B cell (primary cell): ENCODE measurements around the gene MRPL46. TPM values are rescaled to one million over a fixed set of nuclear protein-coding genes. Genes with fewer than 3 reads are reported as not detected.

ENCODE experiments used
- ATAC-seq: fragments of 200-7000 bp; cut with Tn5 transposase; one replicate; pipeline ENCODE4 v1.10.0; 2021; ENCODE audit warnings: low read depth, mild to moderate bottlenecking, moderate number of reproducible peaks, moderate library complexity
- CTCF ChIA-PET: fragments of 350-600 bp; sonication (Branson Sonifier 250); formaldehyde crosslinking; loops from one replicate; lab custom pipeline; 2021; ENCODE audit warnings: antibody characterized with exemption, inconsistent platforms; lab: Charles Lee
- POLR2A ChIA-PET: fragments of 350-600 bp; sonication (Branson Sonifier 250); formaldehyde crosslinking; loops from one replicate; lab custom pipeline; 2021; ENCODE audit warnings: antibody characterized with exemption; lab: Charles Lee
- DNase-seq: peaks from one replicate; pipeline ENCODE4 v3.0.0; 2013
- H2AFZ ChIP-seq: 2 replicates; pipeline ENCODE4 v1.6.1; 2012; ENCODE audit warnings: mild to moderate bottlenecking, low read depth, low read length; ENCODE audit not compliant: insufficient read depth, poor library complexity, severe bottlenecking
- H3K27ac ChIP-seq, 2 donors: 1 replicate in 1 of 2; 2 replicates in 1 of 2; pipeline ENCODE4 v1.5.1; 2012 to 2013; ENCODE audit warnings: low read length in 2 of 2, mild to moderate bottlenecking in 2 of 2, moderate library complexity in 1 of 2
- H3K27me3 ChIP-seq, 4 experiments: fragments of 200-600 bp in 1 of 4; sonication (generic) in 1 of 4; replicated peaks in 1 of 4; 1 replicate in 2 of 4; 2 replicates in 2 of 4; pipeline versions ENCODE4 v1.6.1 to v1.7.0; 2013 to 2016; ENCODE audit warnings: low read length in 3 of 4, mild to moderate bottlenecking in 2 of 4, mixed read lengths in 1 of 4, moderate library complexity in 1 of 4; ENCODE audit not compliant: insufficient read depth in 4 of 4, control insufficient read depth in 3 of 4; ENCODE audit errors: control extremely low read depth in 1 of 4
- H3K36me3 ChIP-seq, 2 experiments: replicated peaks in 1 of 2; 1 replicate in 1 of 2; 2 replicates in 1 of 2; pipeline versions ENCODE4 v1.6.1 to v1.7.1; 2013; ENCODE audit warnings: low read length in 1 of 2; ENCODE audit not compliant: insufficient read depth in 2 of 2, control insufficient read depth in 1 of 2; ENCODE audit errors: control extremely low read depth in 1 of 2, extremely low read depth in 1 of 2
- H3K4me1 ChIP-seq, 2 donors: fragments of 200-600 bp in 1 of 2; sonication (generic) in 1 of 2; 1 replicate in 1 of 2; 2 replicates in 1 of 2; pipeline versions ENCODE4 v1.5.1 to v1.6.1; 2013 to 2017; ENCODE audit warnings: low read length in 2 of 2; ENCODE audit not compliant: control insufficient read depth in 2 of 2, insufficient read depth in 2 of 2
- H3K4me2 ChIP-seq: replicated peaks from 2 replicates; pipeline ENCODE3; 2012; ENCODE audit warnings: mild to moderate bottlenecking, low read depth, low read length; ENCODE audit not compliant: poor library complexity, severe bottlenecking
- H3K4me3 ChIP-seq, 5 experiments: fragments of 200-600 bp in 1 of 5; sonication (generic) in 1 of 5; 1 replicate in 3 of 5; 2 replicates in 2 of 5; pipeline versions ENCODE4 v1.5.1 to v1.7.0; 2011 to 2016; ENCODE audit warnings: low read length in 4 of 5, mild to moderate bottlenecking in 4 of 5, low read depth in 2 of 5, control low read depth in 1 of 5, moderate library complexity in 1 of 5; ENCODE audit not compliant: insufficient read depth in 1 of 5; ENCODE audit errors: control extremely low read depth in 1 of 5, extremely low read depth in 1 of 5
- H3K79me2 ChIP-seq: fragments of 200-600 bp; sonication (generic); one replicate; pipeline ENCODE4 v1.6.0; 2016; ENCODE audit warnings: low read length; ENCODE audit not compliant: control insufficient read depth, insufficient read depth
- H3K9ac ChIP-seq: fragments of 200-600 bp; sonication (generic); 2 replicates; pipeline ENCODE4 v1.6.1; 2017; ENCODE audit warnings: mild to moderate bottlenecking, low read length, moderate library complexity
- H3K9me3 ChIP-seq, 3 donors: one replicate each; pipeline versions ENCODE4 v1.6.1 to v1.7.1; 2013; ENCODE audit warnings: low read length in 2 of 3; ENCODE audit not compliant: control insufficient read depth in 2 of 3, insufficient read depth in 1 of 3; ENCODE audit errors: control extremely low read depth in 1 of 3
- H4K20me1 ChIP-seq: 2 replicates; pipeline ENCODE4 v1.6.0; 2012; ENCODE audit warnings: mild to moderate bottlenecking, low read length; ENCODE audit not compliant: insufficient read depth, control insufficient read depth, poor library complexity, severe bottlenecking
- H3K27ac Mint-ChIP-seq: one replicate; pipeline ENCODE4 v1.8.0; 2021; ENCODE audit warnings: mixed read lengths
- H3K27me3 Mint-ChIP-seq: one replicate; pipeline ENCODE4 v1.8.0; 2021; ENCODE audit warnings: mixed read lengths
- H3K4me1 Mint-ChIP-seq: one replicate; pipeline ENCODE4 v1.8.0; 2021; ENCODE audit warnings: mixed read lengths
- H3K4me3 Mint-ChIP-seq: one replicate; pipeline ENCODE4 v1.8.0; 2021; ENCODE audit warnings: mixed read lengths
- H3K9me3 Mint-ChIP-seq: one replicate; pipeline ENCODE4 v1.8.0; 2022; ENCODE audit warnings: mixed read lengths; ENCODE audit not compliant: insufficient read depth
- EZH2 ChIP-seq: IDR thresholded peaks from 2 replicates; pipeline ENCODE4 v1.6.1; 2012; ENCODE audit warnings: borderline replicate concordance, low read depth, mild to moderate bottlenecking, moderate library complexity, low read length; ENCODE audit not compliant: insufficient read depth, poor library complexity, severe bottlenecking
- WGBS: methylation state at CpG from one replicate; pipeline ENCODE4 v1.1.5; 2013; ENCODE audit warnings: missing lambda C conversion rate; ENCODE audit not compliant: insufficient coverage; 5-methylcytosine and 5-hydroxymethylcytosine counted together
- intact Hi-C: fragments of 100-400 bp; cut with micrococcal nuclease; formaldehyde crosslinking; loops from one replicate; pipeline ENCODE4 v1.10.0; 2022
- polyA plus RNA-seq: library from polyadenylated mRNA; depleted of rRNA; stranded (reverse); fragments of >200 nt; gene quantifications from 2 replicates; pipeline ENCODE4 v1.2.3, GENCODE V29; 2012
- total RNA-seq, 2 donors: library from RNA; stranded (reverse); fragments of 120-200 nt in 1 of 2; gene quantifications; 1 replicate in 1 of 2; 2 replicates in 1 of 2; pipeline versions ENCODE4 v1.2.3 to v1.2.4, GENCODE V29; 2013 to 2022
- TF ChIP-seq, protein P1 (sequence below): fragments of 200-600 bp; IDR thresholded peaks from one replicate; pipeline ENCODE4 v1.8.0; 2022; ENCODE audit warnings: antibody characterized with exemption, mild to moderate bottlenecking

MRPL46 gene
- total and polyA plus RNA-seq, 2 donors (not counting 1 experiment from before 2014, with no cell fraction given): 14.3 to 24.6 TPM

DNA sequence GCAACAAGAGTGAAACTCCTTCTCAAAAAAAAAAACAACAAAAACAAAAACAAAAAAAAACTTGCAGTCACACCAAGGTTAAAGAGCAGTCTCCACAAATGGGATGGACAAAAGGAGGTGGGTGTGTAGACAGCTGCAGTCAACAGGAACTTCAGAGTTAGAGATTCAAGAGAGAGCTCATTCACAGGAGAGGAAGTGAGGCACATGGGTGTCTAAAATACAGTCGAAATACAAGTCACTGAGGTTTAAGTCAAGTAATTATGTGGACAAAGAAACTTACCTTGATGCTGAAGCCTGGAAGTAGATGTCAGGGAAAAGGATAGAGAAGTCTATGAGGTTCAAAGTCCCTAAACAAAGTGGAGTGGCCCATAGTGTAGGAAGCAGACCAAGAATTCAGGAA lies 15.1 kb upstream of the MRPL46 start:
- no peak overlapping the region for H3K9ac ChIP-seq
- H3K9me3 ChIP-seq: no peaks in the 10 kb centered on the region
- peaks cover 5% of the 10 kb centered on the region for H3K4me1 Mint-ChIP-seq
- DNase-seq (no peak), ATAC-seq (no peak)
- H3K27ac ChIP-seq: no peak overlapping the region
- H3K4me1 ChIP-seq: no peaks in the 10 kb centered on the region
- no peak overlapping the region for H3K4me3 ChIP-seq
- no peak overlapping the region for H3K27ac Mint-ChIP-seq
- H3K27me3 ChIP-seq: no peaks in the 10 kb centered on the region
- no peak overlapping the region for H3K4me3 Mint-ChIP-seq
- no peaks in the 10 kb centered on the region for H3K9me3 Mint-ChIP-seq
- TF ChIP-seq, protein P1, sequence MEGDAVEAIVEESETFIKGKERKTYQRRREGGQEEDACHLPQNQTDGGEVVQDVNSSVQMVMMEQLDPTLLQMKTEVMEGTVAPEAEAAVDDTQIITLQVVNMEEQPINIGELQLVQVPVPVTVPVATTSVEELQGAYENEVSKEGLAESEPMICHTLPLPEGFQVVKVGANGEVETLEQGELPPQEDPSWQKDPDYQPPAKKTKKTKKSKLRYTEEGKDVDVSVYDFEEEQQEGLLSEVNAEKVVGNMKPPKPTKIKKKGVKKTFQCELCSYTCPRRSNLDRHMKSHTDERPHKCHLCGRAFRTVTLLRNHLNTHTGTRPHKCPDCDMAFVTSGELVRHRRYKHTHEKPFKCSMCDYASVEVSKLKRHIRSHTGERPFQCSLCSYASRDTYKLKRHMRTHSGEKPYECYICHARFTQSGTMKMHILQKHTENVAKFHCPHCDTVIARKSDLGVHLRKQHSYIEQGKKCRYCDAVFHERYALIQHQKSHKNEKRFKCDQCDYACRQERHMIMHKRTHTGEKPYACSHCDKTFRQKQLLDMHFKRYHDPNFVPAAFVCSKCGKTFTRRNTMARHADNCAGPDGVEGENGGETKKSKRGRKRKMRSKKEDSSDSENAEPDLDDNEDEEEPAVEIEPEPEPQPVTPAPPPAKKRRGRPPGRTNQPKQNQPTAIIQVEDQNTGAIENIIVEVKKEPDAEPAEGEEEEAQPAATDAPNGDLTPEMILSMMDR: no peak
- no peak for TF ChIP-seq EZH2
- no peaks in the 10 kb centered on the region for H3K27me3 Mint-ChIP-seq
- POLR2A ChIA-PET: no interaction called here
- H3K36me3 ChIP-seq: peaks cover 0 to 12% of the 10 kb centered on the region in 2 experiments
- no peaks in the 10 kb centered on the region for H4K20me1 ChIP-seq
- intact Hi-C loops: no loop called here
- CTCF ChIA-PET: no interaction called here
- no peaks in the 10 kb centered on the region for H3K79me2 ChIP-seq
- H3K4me2 ChIP-seq: no peak overlapping the region
- H2AFZ ChIP-seq: no peak overlapping the region
- 36% methylated on average over 1 of the region's 1 CpG for WGBS

DNA sequence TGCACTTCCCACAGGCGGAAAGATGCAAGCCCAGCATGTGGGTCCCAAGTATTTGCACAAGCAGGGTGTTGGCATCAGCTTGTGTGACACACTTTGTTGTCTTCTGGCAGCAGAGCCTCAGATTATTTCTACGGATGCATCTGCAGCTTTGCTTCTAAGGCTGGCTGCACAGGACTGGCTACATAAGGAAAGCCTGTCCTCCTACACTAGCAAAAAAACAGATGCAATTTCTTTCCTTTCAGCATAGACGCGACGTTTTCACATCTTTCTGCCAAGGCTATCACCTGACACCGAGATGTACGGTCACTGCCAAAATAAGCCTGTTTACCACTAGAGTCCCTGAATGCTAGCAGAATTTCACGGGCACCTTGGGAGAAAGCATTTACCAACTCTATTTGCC lies 13.8 kb upstream of the MRPL46 start:
- intact Hi-C loops: no loop called here
- H3K9me3 ChIP-seq: no peaks in the 10 kb centered on the region
- H3K27me3 ChIP-seq: no peaks in the 10 kb centered on the region
- H3K4me2 ChIP-seq: no peak overlapping the region
- Mint-ChIP-seq H3K9me3 (no peaks in the 10 kb centered on the region), H3K4me3 (no peak overlapping the region), H3K27ac (no peak overlapping the region), H3K27me3 (no peaks in the 10 kb centered on the region), H3K4me1 (peaks cover 5% of the 10 kb centered on the region)
- H3K27ac ChIP-seq: no peak overlapping the region
- CTCF ChIA-PET: no interaction called here
- H4K20me1 ChIP-seq: no peaks in the 10 kb centered on the region
- WGBS: 92% methylated on average over 8 of the region's 8 CpGs
- POLR2A ChIA-PET: no interaction called here
- H2AFZ ChIP-seq: no peak overlapping the region
- no peaks in the 10 kb centered on the region for H3K4me1 ChIP-seq
- no peak overlapping the region for H3K9ac ChIP-seq
- no peaks in the 10 kb centered on the region for H3K79me2 ChIP-seq
- TF ChIP-seq EZH2: no peak
- no peak overlapping the region for H3K4me3 ChIP-seq
- no peak for DNase-seq
- peaks cover 0 to 19% of the 10 kb centered on the region in 2 experiments for H3K36me3 ChIP-seq
- ATAC-seq: no peak
